Neural progenitor cell (in vitro differentiated cells): Measurements from ENCODE around the gene TF. TPM values are rescaled to one million over a fixed set of nuclear protein-coding genes. Genes with fewer than 3 reads are reported as not detected.

Experiments used
- DNase-seq: peaks from one replicate; pipeline ENCODE4 v3.0.0-alpha.2; 2016; ENCODE audit warnings: low spot score
- H2AFZ ChIP-seq: fragments of 200-600 bp; sonication (generic); replicated peaks from 2 replicates; pipeline ENCODE4 v1.6.1; 2016; ENCODE audit warnings: antibody characterized with exemption
- H3F3A ChIP-seq: fragments of 200-600 bp; sonication (generic); 2 replicates; pipeline ENCODE4 v1.6.1; 2016; ENCODE audit warnings: antibody characterized with exemption, low read depth
- H3K27ac ChIP-seq: fragments of 200-600 bp; sonication (generic); 2 replicates; pipeline ENCODE4 v1.5.1; 2016; ENCODE audit warnings: mild to moderate bottlenecking
- H3K27me3 ChIP-seq: fragments of 200-600 bp; sonication (generic); 2 replicates; pipeline ENCODE4 v1.6.1; 2016; ENCODE audit warnings: mild to moderate bottlenecking, moderate library complexity
- H3K36me3 ChIP-seq: fragments of 200-600 bp; sonication (generic); 2 replicates; pipeline ENCODE4 v1.5.1; 2016
- H3K4me1 ChIP-seq: fragments of 200-600 bp; sonication (generic); 2 replicates; pipeline ENCODE4 v1.6.1; 2016; ENCODE audit warnings: mixed run types
- H3K4me2 ChIP-seq: fragments of 200-600 bp; sonication (generic); 2 replicates; pipeline ENCODE4 v1.6.1; 2016
- H3K4me3 ChIP-seq: fragments of 200-600 bp; sonication (generic); 2 replicates; pipeline ENCODE4 v1.5.1; 2016
- H3K79me2 ChIP-seq: fragments of 200-600 bp; sonication (generic); 2 replicates; pipeline ENCODE4 v1.6.1; 2016; ENCODE audit warnings: low read depth
- H3K9ac ChIP-seq: fragments of 200-600 bp; sonication (generic); 2 replicates; pipeline ENCODE4 v1.6.1; 2016
- H3K9me3 ChIP-seq: fragments of 200-600 bp; sonication (generic); 2 replicates; pipeline ENCODE4 v1.5.1; 2016; ENCODE audit warnings: low read depth
- H4K20me1 ChIP-seq: fragments of 200-600 bp; sonication (generic); 2 replicates; pipeline ENCODE4 v1.6.1; 2016; ENCODE audit warnings: low read depth
- H3K27ac Mint-ChIP-seq: 3 replicates; pipeline ENCODE4 v1.8.0; 2021; ENCODE audit warnings: mixed read lengths
- H3K27me3 Mint-ChIP-seq: 2 replicates; pipeline ENCODE4 v1.8.0; 2022; ENCODE audit warnings: low read depth, mild to moderate bottlenecking, inconsistent platforms, moderate library complexity, mixed read lengths; ENCODE audit not compliant: insufficient read depth
- H3K36me3 Mint-ChIP-seq: 3 replicates; pipeline ENCODE4 v1.8.0; 2021; ENCODE audit warnings: mixed read lengths
- H3K4me1 Mint-ChIP-seq: 3 replicates; pipeline ENCODE4 v1.8.0; 2021; ENCODE audit warnings: mixed read lengths
- H3K4me3 Mint-ChIP-seq: 3 replicates; pipeline ENCODE4 v1.8.0; 2021; ENCODE audit warnings: mild to moderate bottlenecking, moderate library complexity, mixed read lengths
- H3K9me3 Mint-ChIP-seq: 3 replicates; pipeline ENCODE4 v1.8.0; 2020; ENCODE audit warnings: mixed read lengths
- CTCF ChIP-seq: fragments of 200-600 bp; sonication (generic); IDR thresholded peaks from 2 replicates; pipeline ENCODE4 v1.5.1; 2017; ENCODE audit warnings: antibody characterized with exemption, mild to moderate bottlenecking
- EZH2 ChIP-seq: fragments of 200-600 bp; sonication (generic); IDR thresholded peaks from 2 replicates; pipeline ENCODE4 v1.6.1; 2017; ENCODE audit warnings: antibody characterized with exemption, mild to moderate bottlenecking, moderate library complexity
- EZH2phosphoT487 ChIP-seq: fragments of 200-600 bp; sonication (generic); IDR thresholded peaks from 2 replicates; pipeline ENCODE4 v1.6.1; 2017; ENCODE audit warnings: antibody characterized with exemption
- total RNA-seq: library from RNA; depleted of rRNA; stranded (reverse); fragments of >200 nt; gene quantifications from 2 replicates; pipeline ENCODE4 v1.2.3, GENCODE V29; 2015; ENCODE audit warnings: low replicate concordance

The TF gene
- total RNA-seq, 1 donor from 2014 or later, result 0.77 TPM

GRCh38 chr3:133830071-133830470 is 83.9 kb downstream of the TF start:
- H3K4me3 ChIP-seq, result no peak overlapping the region
- no peaks in the 10 kb centered on the region for H3K79me2 ChIP-seq
- H3K9ac ChIP-seq, result no peak overlapping the region
- H3F3A ChIP-seq, result no peaks in the 10 kb centered on the region
- Mint-ChIP-seq H3K9me3 (no peaks in the 10 kb centered on the region), H3K4me3 (no peak overlapping the region), H3K27me3 (peaks cover 5% of the 10 kb centered on the region), H3K27ac (no peak overlapping the region), H3K36me3 (peaks cover 10% of the 10 kb centered on the region), H3K4me1 (no peaks in the 10 kb centered on the region)
- no peaks in the 10 kb centered on the region for H3K4me1 ChIP-seq
- no peak for DNase-seq
- no peak overlapping the region for H3K4me2 ChIP-seq
- no peak for TF ChIP-seq CTCF
- TF ChIP-seq EZH2, result no peak
- TF ChIP-seq EZH2phosphoT487, result no peak
- H2AFZ ChIP-seq, result no peak overlapping the region
- H3K9me3 ChIP-seq, result no peaks in the 10 kb centered on the region
- no peaks in the 10 kb centered on the region for H4K20me1 ChIP-seq
- H3K36me3 ChIP-seq, result no peaks in the 10 kb centered on the region
- no peak overlapping the region for H3K27ac ChIP-seq
- no peaks in the 10 kb centered on the region for H3K27me3 ChIP-seq

GRCh38 chr3:133831966-133832801 is 86.0 kb downstream of the TF start:
- DNase-seq, result no peak
- peaks cover 2% of the 10 kb centered on the region for H3K36me3 Mint-ChIP-seq
- Histone ChIP-seq H3K79me2 (no peaks in the 10 kb centered on the region), H3K9ac (no peak overlapping the region), H3K27ac (no peak overlapping the region), H3K4me2 (no peak overlapping the region), H3K4me3 (no peak overlapping the region), H3K9me3 (no peaks in the 10 kb centered on the region), H2AFZ (no peak overlapping the region), H4K20me1 (no peaks in the 10 kb centered on the region), H3K36me3 (no peaks in the 10 kb centered on the region), H3K4me1 (no peaks in the 10 kb centered on the region), H3K27me3 (no peaks in the 10 kb centered on the region), H3F3A (no peaks in the 10 kb centered on the region)
- TF ChIP-seq CTCF, result no peak
- H3K4me1 Mint-ChIP-seq, result no peaks in the 10 kb centered on the region
- no peaks in the 10 kb centered on the region for H3K9me3 Mint-ChIP-seq
- H3K27me3 Mint-ChIP-seq, result peaks cover 5% of the 10 kb centered on the region
- H3K4me3 Mint-ChIP-seq, result no peak overlapping the region
- H3K27ac Mint-ChIP-seq, result no peak overlapping the region

- H3F3A ChIP-seq, result no peaks in the 10 kb centered on the region
- H3K27ac ChIP-seq, result no peak overlapping the region
- TF ChIP-seq CTCF, result no peak
- no peak for TF ChIP-seq EZH2
- TF ChIP-seq EZH2phosphoT487, result no peak
- no peak overlapping the region for H3K4me3 ChIP-seq
- H4K20me1 ChIP-seq, result no peaks in the 10 kb centered on the region
- no peaks in the 10 kb centered on the region for H3K4me1 ChIP-seq
- peaks cover 5% of the 10 kb centered on the region for H3K27me3 Mint-ChIP-seq
- no peaks in the 10 kb centered on the region for H3K36me3 ChIP-seq
- H3K4me2 ChIP-seq, result no peak overlapping the region
- no peaks in the 10 kb centered on the region for H3K79me2 ChIP-seq
- H3K9me3 ChIP-seq, result no peaks in the 10 kb centered on the region
- no peak overlapping the region for H2AFZ ChIP-seq
- peaks cover 2% of the 10 kb centered on the region for H3K36me3 Mint-ChIP-seq
- no peak overlapping the region for H3K4me3 Mint-ChIP-seq
- H3K4me1 Mint-ChIP-seq, result no peaks in the 10 kb centered on the region
- no peaks in the 10 kb centered on the region for H3K27me3 ChIP-seq
- no peaks in the 10 kb centered on the region for H3K9me3 Mint-ChIP-seq
- no peak overlapping the region for H3K27ac Mint-ChIP-seq
- H3K9ac ChIP-seq, result no peak overlapping the region
- DNase-seq, result no peak
Measured at GRCh38 chr3:133832802-133833144, 86.6 kb downstream of the TF start.
